Endodermal cell (in vitro differentiated cells): ENCODE measurements around the gene IL1B. TPM values are rescaled to one million over a fixed set of nuclear protein-coding genes. Genes with fewer than 3 reads are reported as not detected.
"Not testable (repeated sequence)": the region's sequence is repeated elsewhere in the genome, so short reads cannot be mapped to it uniquely, and the experiment has no call there.

Experiments
- DNase-seq: peaks from one replicate; pipeline ENCODE4 v3.0.0-alpha.2; 2017
- H3K27ac ChIP-seq: 2 replicates; pipeline ENCODE4 v1.5.1; 2013; ENCODE audit warnings: mild to moderate bottlenecking, low read depth, low read length, moderate library complexity
- H3K27me3 ChIP-seq: 2 replicates; pipeline ENCODE4 v1.6.1; 2013; ENCODE audit warnings: mild to moderate bottlenecking, low read length, moderate library complexity; ENCODE audit not compliant: insufficient read depth, control insufficient read depth, poor library complexity, severe bottlenecking
- H3K36me3 ChIP-seq: 2 replicates; pipeline ENCODE4 v1.7.0; 2013; ENCODE audit warnings: mild to moderate bottlenecking, low read length, moderate library complexity; ENCODE audit not compliant: control insufficient read depth, insufficient read depth
- H3K4me1 ChIP-seq: one replicate; pipeline ENCODE4 v1.7.0; 2013; ENCODE audit warnings: low read length; ENCODE audit not compliant: control insufficient read depth, insufficient read depth
- H3K4me3 ChIP-seq: 2 replicates; pipeline ENCODE4 v1.5.1; 2013; ENCODE audit warnings: mild to moderate bottlenecking, low read length, moderate library complexity
- H3K9ac ChIP-seq: 2 replicates; pipeline ENCODE4 v1.6.1; 2013; ENCODE audit warnings: mild to moderate bottlenecking, low read length, moderate library complexity; ENCODE audit not compliant: poor library complexity, severe bottlenecking; ENCODE audit errors: extremely low read depth
- H3K9me3 ChIP-seq: 2 replicates; pipeline ENCODE4 v1.6.1; 2013; ENCODE audit warnings: mild to moderate bottlenecking, low read length, moderate library complexity; ENCODE audit not compliant: control insufficient read depth
- H3K27ac Mint-ChIP-seq: 2 replicates; pipeline ENCODE4 v1.8.0; 2020; ENCODE audit warnings: mixed read lengths
- H3K27me3 Mint-ChIP-seq: 2 replicates; pipeline ENCODE4 v1.8.0; 2021; ENCODE audit warnings: mild to moderate bottlenecking, mixed read lengths; ENCODE audit not compliant: insufficient read depth
- H3K36me3 Mint-ChIP-seq: 2 replicates; pipeline ENCODE4 v1.8.0; 2020; ENCODE audit warnings: low read depth, mixed read lengths
- H3K4me1 Mint-ChIP-seq: 2 replicates; pipeline ENCODE4 v1.8.0; 2020; ENCODE audit warnings: mixed read lengths
- H3K4me3 Mint-ChIP-seq: 2 replicates; pipeline ENCODE4 v1.8.0; 2020; ENCODE audit warnings: mild to moderate bottlenecking, moderate library complexity, mixed read lengths
- H3K9me3 Mint-ChIP-seq: 2 replicates; pipeline ENCODE4 v1.8.0; 2020; ENCODE audit warnings: mild to moderate bottlenecking, mixed read lengths
- WGBS, 2 experiments: methylation state at CpG; one replicate each; pipeline versions ENCODE4 v1.1.5 to v1.1.7; 2013; ENCODE audit warnings: missing lambda C conversion rate in 2 of 2, mixed read lengths in 1 of 2; ENCODE audit not compliant: insufficient coverage in 1 of 2, insufficient read length in 1 of 2; 5-methylcytosine and 5-hydroxymethylcytosine counted together
- total RNA-seq, 2 donors: library from RNA; stranded (reverse); fragmentation: NEBNext Ultra II Directional in 1 of 2; extraction: Animal tissue kit (Norgen Biotek cat#: 25700) in 1 of 2; gene quantifications; 2 replicates in 1 of 2; 3 replicates in 1 of 2; pipeline ENCODE4 v1.2.1, GENCODE V29; 2021
- TF ChIP-seq, protein P1 (sequence below): fragments of 200-600 bp; sonication (generic); conservative IDR thresholded peaks from 2 replicates; pipeline ENCODE4 v1.5.0; 2021; ENCODE audit warnings: antibody characterized with exemption, mild to moderate bottlenecking

Gene IL1B
- total RNA-seq, 2 donors from 2014 or later = not detected

- TF ChIP-seq, protein P1, sequence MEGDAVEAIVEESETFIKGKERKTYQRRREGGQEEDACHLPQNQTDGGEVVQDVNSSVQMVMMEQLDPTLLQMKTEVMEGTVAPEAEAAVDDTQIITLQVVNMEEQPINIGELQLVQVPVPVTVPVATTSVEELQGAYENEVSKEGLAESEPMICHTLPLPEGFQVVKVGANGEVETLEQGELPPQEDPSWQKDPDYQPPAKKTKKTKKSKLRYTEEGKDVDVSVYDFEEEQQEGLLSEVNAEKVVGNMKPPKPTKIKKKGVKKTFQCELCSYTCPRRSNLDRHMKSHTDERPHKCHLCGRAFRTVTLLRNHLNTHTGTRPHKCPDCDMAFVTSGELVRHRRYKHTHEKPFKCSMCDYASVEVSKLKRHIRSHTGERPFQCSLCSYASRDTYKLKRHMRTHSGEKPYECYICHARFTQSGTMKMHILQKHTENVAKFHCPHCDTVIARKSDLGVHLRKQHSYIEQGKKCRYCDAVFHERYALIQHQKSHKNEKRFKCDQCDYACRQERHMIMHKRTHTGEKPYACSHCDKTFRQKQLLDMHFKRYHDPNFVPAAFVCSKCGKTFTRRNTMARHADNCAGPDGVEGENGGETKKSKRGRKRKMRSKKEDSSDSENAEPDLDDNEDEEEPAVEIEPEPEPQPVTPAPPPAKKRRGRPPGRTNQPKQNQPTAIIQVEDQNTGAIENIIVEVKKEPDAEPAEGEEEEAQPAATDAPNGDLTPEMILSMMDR = no peak
- H3K9ac ChIP-seq = no peak overlapping the region
- H3K4me1 ChIP-seq = no peaks in the 10 kb centered on the region
- Mint-ChIP-seq H3K27ac (no peak overlapping the region), H3K4me1 (no peaks in the 10 kb centered on the region), H3K36me3 (no peaks in the 10 kb centered on the region), H3K27me3 (peaks cover 6% of the 10 kb centered on the region), H3K4me3 (no peak overlapping the region), H3K9me3 (no peaks in the 10 kb centered on the region)
- DNase-seq = peak; percentile 7
- H3K36me3 ChIP-seq = no peaks in the 10 kb centered on the region
- no peaks in the 10 kb centered on the region for H3K9me3 ChIP-seq
- WGBS, 2 experiments = 80 to 97% methylated on average over 1 of the region's 1 CpG
- H3K27me3 ChIP-seq = no peaks in the 10 kb centered on the region
- no peak overlapping the region for H3K4me3 ChIP-seq
- no peak overlapping the region for H3K27ac ChIP-seq
These were observed 2.1 kb downstream of the IL1B start for GRCh38 chr2:112834396-112835037.

GRCh38 chr2:112833976-112834375 lies 2.6 kb downstream of the IL1B start:
- Mint-ChIP-seq H3K9me3 (no peaks in the 10 kb centered on the region), H3K4me1 (no peaks in the 10 kb centered on the region), H3K27ac (no peak overlapping the region), H3K27me3 (peaks cover 4% of the 10 kb centered on the region), H3K4me3 (no peak overlapping the region), H3K36me3 (no peaks in the 10 kb centered on the region)
- no peak overlapping the region for H3K9ac ChIP-seq
- TF ChIP-seq, protein P1 = no peak
- no peaks in the 10 kb centered on the region for H3K4me1 ChIP-seq
- H3K36me3 ChIP-seq = no peaks in the 10 kb centered on the region
- no peaks in the 10 kb centered on the region for H3K9me3 ChIP-seq
- no peaks in the 10 kb centered on the region for H3K27me3 ChIP-seq
- no peak for DNase-seq
- H3K4me3 ChIP-seq = no peak overlapping the region
- no peak overlapping the region for H3K27ac ChIP-seq

GRCh38 chr2:112833639-112833931 lies 3.0 kb downstream of the IL1B start:
- H3K4me3 Mint-ChIP-seq, H3K27ac ChIP-seq, H3K4me3 ChIP-seq, H3K36me3 Mint-ChIP-seq, DNase-seq, H3K9ac ChIP-seq, H3K4me1 Mint-ChIP-seq, H3K4me1 ChIP-seq, H3K27ac Mint-ChIP-seq, H3K9me3 Mint-ChIP-seq, H3K27me3 Mint-ChIP-seq, H3K27me3 ChIP-seq, H3K9me3 ChIP-seq, H3K36me3 ChIP-seq: not testable (repeated sequence)
- 94% methylated on average over 3 to 5 of the region's 5 CpGs for WGBS, 2 experiments
